Skin of body (tissue), 2 donors: ENCODE results near the gene ORM1. TPM values are rescaled to one million over a fixed set of nuclear protein-coding genes. Genes with fewer than 3 reads are reported as not detected.

ENCODE experiments used
- DNase-seq: peaks from one replicate; lab custom pipeline; 2025; lab: John Stamatoyannopoulos, UW
- total RNA-seq: library from RNA; depleted of rRNA; stranded (reverse); fragments of >200 nt; gene quantifications from one replicate; pipeline ENCODE4 v1.2.3, GENCODE V29; 2014

ORM1 gene
- total RNA-seq, 1 donor from 2014 or later = 4.8 TPM

DNA sequence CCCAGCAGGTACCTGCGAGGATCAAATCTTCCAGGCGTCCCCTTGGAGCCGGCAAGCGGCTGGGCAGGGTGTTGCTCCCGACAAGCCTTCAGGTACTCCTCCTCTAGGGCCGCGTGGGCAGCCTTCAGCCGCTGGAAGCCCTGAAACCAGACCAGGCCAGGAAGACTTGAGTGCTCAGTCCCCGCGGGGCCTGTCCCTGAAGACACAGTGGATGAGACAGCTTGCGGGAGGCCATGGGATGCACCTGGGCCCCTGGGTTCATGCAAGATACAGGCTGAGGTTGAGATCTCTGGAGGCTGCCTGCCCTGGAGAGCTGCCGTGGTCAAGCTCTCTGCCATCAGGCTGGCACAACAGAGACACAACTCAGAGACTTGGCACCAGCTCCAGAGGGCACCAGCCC lies 39.5 kb downstream of the ORM1 start:
- DNase-seq = no peak

DNA sequence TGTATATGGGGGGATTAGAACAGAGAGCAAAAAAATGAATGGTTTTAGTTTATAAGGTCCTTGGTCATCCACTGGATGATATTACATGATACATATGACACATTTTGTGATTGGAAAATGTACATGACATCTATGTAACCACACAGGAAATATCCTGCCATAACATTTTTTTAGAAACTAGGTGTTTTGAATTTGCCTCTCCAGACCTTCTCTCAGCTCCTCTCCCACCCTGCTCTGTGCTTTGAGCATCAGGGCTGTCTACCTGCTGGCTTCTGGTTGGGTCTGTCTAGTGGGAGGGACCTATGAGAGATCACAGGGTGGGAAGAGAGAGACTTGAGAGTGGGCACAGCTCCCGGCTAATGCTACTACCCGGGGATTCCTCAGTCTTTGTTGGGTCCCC lies 40.5 kb downstream of the ORM1 start:
- no peak for DNase-seq

DNA sequence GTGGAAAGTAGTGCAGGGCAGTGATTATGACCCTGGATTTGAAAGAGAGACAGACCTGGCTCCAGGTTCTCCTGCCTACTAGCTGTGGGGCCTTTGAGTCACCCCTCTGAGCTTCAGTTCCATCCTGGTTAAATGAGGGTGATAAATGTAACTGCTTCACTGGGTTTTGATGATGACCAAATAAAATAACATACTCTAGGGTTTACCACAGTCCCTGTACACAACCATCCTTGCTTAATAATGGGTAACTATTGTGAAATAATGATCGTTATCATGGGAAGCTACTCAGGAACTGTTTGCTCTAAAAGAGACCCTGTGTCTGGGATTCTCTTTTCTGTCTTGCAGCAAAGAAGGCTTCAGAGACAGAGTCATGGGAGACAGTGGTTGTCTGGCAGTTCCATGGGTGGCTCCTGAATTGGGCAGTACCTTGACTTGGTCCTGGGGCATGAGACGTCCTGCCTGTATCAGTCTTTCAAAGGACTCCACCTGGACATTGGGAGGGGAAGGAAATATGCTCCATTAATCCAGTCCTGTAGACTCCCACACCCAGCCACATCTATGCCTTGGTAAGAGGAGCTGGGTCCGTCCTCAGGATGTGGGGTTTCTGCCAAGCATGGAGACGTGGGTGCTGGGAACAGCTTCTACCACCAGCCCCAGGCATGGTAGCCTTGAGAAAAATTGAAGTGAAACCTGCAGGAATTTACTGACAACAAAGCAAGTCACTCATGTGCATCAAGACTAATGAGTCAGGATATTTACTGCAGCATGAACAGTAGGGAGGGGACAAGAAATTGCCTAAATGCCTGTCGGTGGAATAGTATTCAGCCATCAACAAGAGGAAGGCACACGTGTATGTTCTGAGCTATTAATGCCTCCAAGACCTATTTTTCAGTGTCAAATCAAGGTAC lies 41.5 kb downstream of the ORM1 start:
- DNase-seq = no peak

DNA sequence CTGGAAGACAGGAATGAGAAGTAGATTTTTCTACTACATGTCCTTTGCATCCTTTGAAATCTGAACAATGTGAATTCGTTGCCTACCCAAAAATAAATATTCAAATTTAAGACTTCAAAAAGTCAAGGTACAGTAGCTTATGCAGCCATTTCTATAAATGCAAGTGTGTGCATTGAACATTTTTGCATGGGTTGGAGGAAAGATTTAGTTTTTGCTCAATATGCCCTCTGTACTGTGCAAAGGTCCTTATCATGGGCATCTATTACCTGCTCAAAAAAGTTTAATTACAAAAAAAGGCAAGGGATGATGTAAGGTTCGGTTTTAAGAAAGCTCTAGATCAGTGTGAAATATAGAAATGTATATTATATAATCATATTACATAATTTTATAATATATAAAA lies 42.3 kb downstream of the ORM1 start:
- DNase-seq = no peak

GRCh38 chr9:114366334-114367128 lies 43.6 kb downstream of the ORM1 start:
- DNase-seq = peak; percentile 61

- DNase-seq = no peak
Observed at GRCh38 chr9:114367366-114367765, 44.5 kb downstream of the ORM1 start.

- no peak for DNase-seq
Observed at GRCh38 chr9:114367772-114368569, 45.1 kb downstream of the ORM1 start.

GRCh38 chr9:114369216-114370130 lies 46.6 kb downstream of the ORM1 start:
- no peak for DNase-seq

- DNase-seq = no peak
Observed at GRCh38 chr9:114370251-114370967, 47.5 kb downstream of the ORM1 start.

GRCh38 chr9:114370968-114371320 lies 48.0 kb downstream of the ORM1 start:
- no peak for DNase-seq

- no peak for DNase-seq
Observed at GRCh38 chr9:114371343-114371944, 48.5 kb downstream of the ORM1 start.

- no peak for DNase-seq
Observed at GRCh38 chr9:114371973-114372917, 49.3 kb downstream of the ORM1 start.

DNA sequence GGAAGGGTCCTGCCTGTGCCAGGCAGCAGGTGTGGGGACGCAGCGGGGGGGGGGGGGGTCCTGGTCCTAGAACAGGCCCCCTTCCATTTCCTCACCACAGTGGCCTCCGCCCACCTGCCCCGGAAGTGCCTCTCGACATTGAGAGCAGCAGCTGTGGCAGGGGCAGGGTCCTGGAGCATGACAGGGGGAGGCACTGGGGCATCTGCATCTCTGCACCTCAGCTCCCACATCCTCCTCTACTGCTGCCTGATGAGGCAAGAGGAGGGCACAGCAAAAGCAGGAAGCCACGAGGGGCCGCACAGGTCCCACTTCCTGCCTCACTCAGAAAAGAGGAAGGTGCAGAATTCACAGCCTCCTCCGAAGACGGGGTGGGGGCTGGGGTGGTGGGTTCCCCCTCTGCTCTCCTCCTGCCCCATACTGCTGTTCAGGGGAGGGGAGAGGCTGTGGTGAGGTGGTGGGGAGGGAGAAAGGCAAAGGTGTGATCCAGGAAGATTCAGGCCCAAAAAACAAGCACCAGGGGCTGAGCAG lies 50.1 kb downstream of the ORM1 start:
- DNase-seq = no peak

DNA sequence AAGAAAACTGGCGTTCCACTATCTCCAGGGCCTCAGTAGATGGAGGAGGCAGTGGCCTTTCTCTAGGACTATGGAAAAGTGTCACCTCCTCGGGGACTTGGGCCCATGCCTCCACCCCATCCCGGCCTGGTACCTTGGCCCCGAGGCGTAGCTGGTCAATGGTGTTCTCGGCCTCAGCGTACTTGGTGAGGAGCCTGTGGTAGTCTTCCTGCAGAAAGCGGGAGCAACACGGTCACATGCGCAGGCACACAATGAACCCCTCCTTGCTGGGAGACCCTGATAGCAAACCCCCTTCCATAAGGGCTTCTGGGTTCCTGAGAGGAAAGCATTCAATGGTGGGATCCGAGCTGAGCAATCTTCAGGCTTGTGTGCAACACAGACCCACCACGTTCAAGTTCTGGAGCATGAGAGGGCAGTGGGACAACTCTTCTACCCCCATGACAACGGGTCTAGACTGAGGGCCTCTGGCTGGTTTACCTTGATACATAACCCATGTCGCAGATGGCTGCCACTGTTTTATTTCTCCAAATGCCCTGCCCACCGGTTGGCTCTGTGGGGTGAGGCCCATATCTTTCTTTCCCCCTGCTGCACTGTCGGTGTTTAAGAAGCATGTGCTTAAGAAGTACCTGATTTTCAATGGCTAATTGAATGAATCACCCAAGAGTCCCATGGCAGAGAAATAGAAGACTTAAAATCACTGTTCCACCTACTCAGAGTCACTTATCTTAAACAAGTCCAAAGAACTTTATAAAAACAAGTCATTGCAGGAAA lies 51.2 kb downstream of the ORM1 start:
- no peak for DNase-seq

DNA sequence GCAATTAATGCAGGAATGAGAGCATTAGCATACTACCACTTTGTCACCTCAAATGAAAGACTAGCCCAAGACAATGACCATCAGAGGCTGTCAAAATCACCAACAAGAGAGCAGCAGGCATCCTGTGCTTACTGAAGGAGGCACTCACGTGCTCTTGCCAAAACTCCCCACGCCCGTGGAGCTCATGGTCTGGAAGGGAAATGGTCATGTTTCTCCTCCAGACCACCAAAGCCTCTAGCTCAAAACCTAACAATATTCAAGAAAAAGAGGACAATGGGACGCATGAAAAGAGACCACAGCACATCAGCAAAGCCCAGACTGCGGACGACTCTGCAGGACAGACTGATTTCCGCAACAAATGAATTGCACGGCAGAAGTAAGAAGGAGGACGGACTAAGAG lies 52.0 kb downstream of the ORM1 start:
- no peak for DNase-seq

DNA sequence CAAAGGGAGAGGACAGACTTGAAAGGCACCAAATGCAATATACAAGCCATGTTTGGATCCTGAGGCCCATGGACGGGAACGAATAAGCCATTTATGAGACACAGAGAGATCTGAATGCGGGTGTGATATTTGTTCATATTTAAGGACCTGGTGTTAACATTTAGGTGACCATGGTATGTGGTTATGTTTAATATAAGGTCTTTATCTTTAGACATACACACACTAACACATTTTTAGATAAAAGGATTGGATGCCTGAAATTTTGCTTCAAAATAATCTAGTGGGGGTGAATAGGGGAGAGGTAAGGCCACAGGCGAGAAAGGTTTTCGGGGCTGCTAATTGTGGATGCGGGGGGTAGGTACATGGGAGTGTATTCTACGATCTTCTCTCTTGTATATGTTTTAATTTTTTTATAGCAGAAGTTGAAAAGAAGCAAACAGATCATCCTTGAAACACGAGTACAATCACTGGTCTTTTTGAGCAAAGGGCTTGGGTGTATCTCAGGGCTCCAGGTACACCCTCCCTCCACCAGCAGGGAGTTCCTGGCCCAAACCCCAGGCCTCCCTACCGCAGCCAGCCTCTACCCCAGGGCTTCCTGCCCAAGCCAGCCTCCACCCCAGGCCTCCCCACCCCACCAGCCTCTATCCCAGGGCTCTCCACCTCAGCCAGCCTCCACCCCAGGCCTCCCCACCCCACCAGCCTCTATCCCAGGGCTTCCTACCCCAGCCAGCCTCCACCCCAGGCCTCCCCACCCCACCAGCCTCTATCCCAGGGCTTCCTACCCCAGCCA lies 52.7 kb downstream of the ORM1 start:
- no peak for DNase-seq
